NCI-H128 (cell line): ENCODE results near the gene SPTLC1.
A peak's percentile ranks its signal among the peaks of the same experiment; 100 is the strongest.
"Not testable (repeated sequence)": the region's sequence is repeated elsewhere in the genome, so short reads cannot be mapped to it uniquely, and the experiment has no call there.

Source experiments
- DNase-seq: peaks from one replicate; lab custom pipeline; 2025; ENCODE audit not compliant: unreplicated experiment; lab: John Stamatoyannopoulos, UW

Gene SPTLC1

GRCh38 chr9:92115071-92115858 lies at the start of gene SPTLC1:
Gene SPTLC1, minus strand, starts transcription at chr9:92115413. Its CDS starts 43 bp downstream, at chr9:92115370.
- DNase-seq, result peak; percentile 87

- DNase-seq, result no peak
Measured at GRCh38 chr9:92164975-92165374, 49.8 kb upstream of the SPTLC1 start.

GRCh38 chr9:92164490-92164889 lies 49.3 kb upstream of the SPTLC1 start:
- no peak for DNase-seq

- no peak for DNase-seq
Measured at GRCh38 chr9:92163276-92163675, 48.1 kb upstream of the SPTLC1 start.

- DNase-seq, result no peak
Measured at GRCh38 chr9:92160786-92161185, 45.6 kb upstream of the SPTLC1 start.

- no peak for DNase-seq
Measured at GRCh38 chr9:92159058-92159457, 43.8 kb upstream of the SPTLC1 start.

GRCh38 chr9:92158097-92158601 lies 42.9 kb upstream of the SPTLC1 start:
- no peak for DNase-seq

GRCh38 chr9:92155736-92156135 lies 40.5 kb upstream of the SPTLC1 start:
- DNase-seq, result not testable (repeated sequence)

GRCh38 chr9:92155221-92155620 lies 40.0 kb upstream of the SPTLC1 start:
- DNase-seq, result no peak

- DNase-seq, result not testable (repeated sequence)
Measured at GRCh38 chr9:92153466-92154415, 38.5 kb upstream of the SPTLC1 start.

GRCh38 chr9:92151691-92152393 lies 36.6 kb upstream of the SPTLC1 start:
- DNase-seq, result no peak

- not testable (repeated sequence) for DNase-seq
Measured at GRCh38 chr9:92150501-92151470, 35.6 kb upstream of the SPTLC1 start.

GRCh38 chr9:92147852-92148180 lies 32.6 kb upstream of the SPTLC1 start:
- no peak for DNase-seq

GRCh38 chr9:92147030-92147851 lies 32.0 kb upstream of the SPTLC1 start:
- DNase-seq, result no peak

- DNase-seq, result no peak
Measured at GRCh38 chr9:92146610-92147009, 31.4 kb upstream of the SPTLC1 start.

- DNase-seq, result not testable (repeated sequence)
Measured at GRCh38 chr9:92145784-92146183, 30.6 kb upstream of the SPTLC1 start.

- DNase-seq, result no peak
Measured at GRCh38 chr9:92142329-92142728, 27.1 kb upstream of the SPTLC1 start.

GRCh38 chr9:92141144-92142129 lies 26.2 kb upstream of the SPTLC1 start:
- no peak for DNase-seq
